Transverse colon (tissue), 4 donors: ENCODE measurements around the gene MMP23B.

ENCODE experiments used
- EP300 ChIP-seq: sonication (generic); formaldehyde crosslinking; IDR thresholded peaks from one replicate; pipeline ENCODE4 v1.6.1; 2017; ENCODE audit warnings: antibody characterized with exemption, low read depth
- POLR2A ChIP-seq: fragments of 450-650 bp; IDR thresholded peaks from one replicate; pipeline ENCODE4 v1.6.1; 2016; ENCODE audit warnings: antibody characterized with exemption, mild to moderate bottlenecking, moderate library complexity
- POLR2AphosphoS5 ChIP-seq, 3 donors: sonication (generic); formaldehyde crosslinking; IDR thresholded peaks; one replicate each; pipeline ENCODE4 v1.6.1; 2016; ENCODE audit warnings: antibody characterized with exemption in 3 of 3
- TF ChIP-seq, protein P1 (sequence below), 5 experiments: fragments of 200-600 bp in 3 of 5; fragments of 450-650 bp in 2 of 5; sonication (generic) in 3 of 5; IDR thresholded peaks; 1 replicate in 2 of 5; 2 replicates in 3 of 5; pipeline ENCODE4 v1.5.1; 2016 to 2017; ENCODE audit warnings: antibody characterized with exemption in 5 of 5, inconsistent platforms in 3 of 5, mild to moderate bottlenecking in 2 of 5, moderate library complexity in 1 of 5

- TF ChIP-seq, protein P1, sequence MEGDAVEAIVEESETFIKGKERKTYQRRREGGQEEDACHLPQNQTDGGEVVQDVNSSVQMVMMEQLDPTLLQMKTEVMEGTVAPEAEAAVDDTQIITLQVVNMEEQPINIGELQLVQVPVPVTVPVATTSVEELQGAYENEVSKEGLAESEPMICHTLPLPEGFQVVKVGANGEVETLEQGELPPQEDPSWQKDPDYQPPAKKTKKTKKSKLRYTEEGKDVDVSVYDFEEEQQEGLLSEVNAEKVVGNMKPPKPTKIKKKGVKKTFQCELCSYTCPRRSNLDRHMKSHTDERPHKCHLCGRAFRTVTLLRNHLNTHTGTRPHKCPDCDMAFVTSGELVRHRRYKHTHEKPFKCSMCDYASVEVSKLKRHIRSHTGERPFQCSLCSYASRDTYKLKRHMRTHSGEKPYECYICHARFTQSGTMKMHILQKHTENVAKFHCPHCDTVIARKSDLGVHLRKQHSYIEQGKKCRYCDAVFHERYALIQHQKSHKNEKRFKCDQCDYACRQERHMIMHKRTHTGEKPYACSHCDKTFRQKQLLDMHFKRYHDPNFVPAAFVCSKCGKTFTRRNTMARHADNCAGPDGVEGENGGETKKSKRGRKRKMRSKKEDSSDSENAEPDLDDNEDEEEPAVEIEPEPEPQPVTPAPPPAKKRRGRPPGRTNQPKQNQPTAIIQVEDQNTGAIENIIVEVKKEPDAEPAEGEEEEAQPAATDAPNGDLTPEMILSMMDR (IDR thresholded peaks at IDR 0.05), result peak in 1 of 5 experiments; percentile 14
- TF ChIP-seq POLR2AphosphoS5 (IDR thresholded peaks at IDR 0.05) (no peak), POLR2A (no peak), EP300 (no peak)
Measured at GRCh38 chr1:1619917-1620361, 12.0 kb upstream of the MMP23B start.
